Activated CD8-positive, alpha-beta memory T cell treated with anti-CD3 and anti-CD28 coated beads, Interleukin-2, amount 50 U/mL, for 1 hour (primary cell): ENCODE results near the gene CYP4F11.
"Not testable (repeated sequence)": the region's sequence is repeated elsewhere in the genome, so short reads cannot be mapped to it uniquely, and the experiment has no call there.

Experiments
- DNase-seq: peaks from one replicate; pipeline ENCODE4 v3.0.0-alpha.2; 2020; ENCODE audit errors: extremely low read depth

Gene CYP4F11

GRCh38 chr19:15923702-15924101 lies 10.6 kb downstream of the CYP4F11 start:
- DNase-seq: no peak

- no peak for DNase-seq
Measured at GRCh38 chr19:15922021-15922420, 12.3 kb downstream of the CYP4F11 start.

- DNase-seq: no peak
Measured at GRCh38 chr19:15919243-15919642, 15.1 kb downstream of the CYP4F11 start.

GRCh38 chr19:15915109-15915508 lies 19.2 kb downstream of the CYP4F11 start:
- DNase-seq: no peak

- DNase-seq: no peak
Measured at GRCh38 chr19:15913830-15914229, 20.5 kb downstream of the CYP4F11 start.

GRCh38 chr19:15913384-15913783 lies 20.9 kb downstream of the CYP4F11 start:
- DNase-seq: no peak

GRCh38 chr19:15911599-15912235 lies 22.6 kb downstream of the CYP4F11 start:
- no peak for DNase-seq

GRCh38 chr19:15905026-15905425 lies 29.3 kb downstream of the CYP4F11 start:
- DNase-seq: no peak

GRCh38 chr19:15902898-15903297 lies 31.4 kb downstream of the CYP4F11 start:
- DNase-seq: not testable (repeated sequence)

- no peak for DNase-seq
Measured at GRCh38 chr19:15902254-15902653, 32.1 kb downstream of the CYP4F11 start.

- DNase-seq: no peak
Measured at GRCh38 chr19:15900504-15900903, 33.8 kb downstream of the CYP4F11 start.

GRCh38 chr19:15900032-15900431 lies 34.3 kb downstream of the CYP4F11 start:
- DNase-seq: not testable (repeated sequence)

- DNase-seq: not testable (repeated sequence)
Measured at GRCh38 chr19:15899561-15899960, 34.8 kb downstream of the CYP4F11 start.

GRCh38 chr19:15897738-15898276 lies 36.5 kb downstream of the CYP4F11 start, which contains the start of gene CYP4F2:
Gene CYP4F2 (minus strand): TSS chr19:15898074. CDS start chr19:15897611, 463 bp downstream.
- DNase-seq: no peak

GRCh38 chr19:15897026-15897737 lies 37.1 kb downstream of the CYP4F11 start:
- DNase-seq: no peak

GRCh38 chr19:15895876-15896430 lies 38.4 kb downstream of the CYP4F11 start:
- no peak for DNase-seq

- no peak for DNase-seq
Measured at GRCh38 chr19:15894359-15894758, 40.0 kb downstream of the CYP4F11 start.

GRCh38 chr19:15893477-15893876 lies 40.9 kb downstream of the CYP4F11 start:
- no peak for DNase-seq

GRCh38 chr19:15892012-15892411 lies 42.3 kb downstream of the CYP4F11 start:
- DNase-seq: no peak

- no peak for DNase-seq
Measured at GRCh38 chr19:15891434-15891833, 42.9 kb downstream of the CYP4F11 start.

- not testable (repeated sequence) for DNase-seq
Measured at GRCh38 chr19:15889339-15889738, 45.0 kb downstream of the CYP4F11 start.

GRCh38 chr19:15885919-15886318 lies 48.4 kb downstream of the CYP4F11 start:
- no peak for DNase-seq

- DNase-seq: no peak
Measured at GRCh38 chr19:15885167-15885566, 49.2 kb downstream of the CYP4F11 start.
